ENCODE results near the gene EP400.

Gene EP400

DNA sequence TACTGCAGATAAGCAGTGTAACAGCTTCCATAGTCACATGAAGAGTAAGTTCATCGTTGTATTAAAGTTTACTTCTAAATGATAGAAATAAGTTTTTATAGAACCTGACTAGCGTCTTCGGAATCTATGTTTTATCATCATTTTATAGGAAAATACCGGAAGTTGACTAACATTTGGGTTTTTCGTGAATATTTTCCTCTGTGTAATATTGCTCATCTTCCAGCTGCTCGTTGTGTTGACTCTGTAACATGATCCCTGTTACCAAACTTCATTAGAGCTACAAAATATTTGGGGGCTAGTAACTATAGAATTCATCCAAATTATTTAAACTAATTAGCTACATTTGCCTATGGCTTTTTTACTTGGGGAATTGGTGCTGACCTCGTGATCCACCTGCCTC is 157.2 kb downstream of the EP400 start:
- TF ChIP-seq GATA3 (IDR thresholded peaks at IDR 0.05; ENCODE audit: low read depth, low read length) (no peak), GATA2 (IDR thresholded peaks at IDR 0.05; ENCODE audit: low read depth, low read length) (no peak)

DNA sequence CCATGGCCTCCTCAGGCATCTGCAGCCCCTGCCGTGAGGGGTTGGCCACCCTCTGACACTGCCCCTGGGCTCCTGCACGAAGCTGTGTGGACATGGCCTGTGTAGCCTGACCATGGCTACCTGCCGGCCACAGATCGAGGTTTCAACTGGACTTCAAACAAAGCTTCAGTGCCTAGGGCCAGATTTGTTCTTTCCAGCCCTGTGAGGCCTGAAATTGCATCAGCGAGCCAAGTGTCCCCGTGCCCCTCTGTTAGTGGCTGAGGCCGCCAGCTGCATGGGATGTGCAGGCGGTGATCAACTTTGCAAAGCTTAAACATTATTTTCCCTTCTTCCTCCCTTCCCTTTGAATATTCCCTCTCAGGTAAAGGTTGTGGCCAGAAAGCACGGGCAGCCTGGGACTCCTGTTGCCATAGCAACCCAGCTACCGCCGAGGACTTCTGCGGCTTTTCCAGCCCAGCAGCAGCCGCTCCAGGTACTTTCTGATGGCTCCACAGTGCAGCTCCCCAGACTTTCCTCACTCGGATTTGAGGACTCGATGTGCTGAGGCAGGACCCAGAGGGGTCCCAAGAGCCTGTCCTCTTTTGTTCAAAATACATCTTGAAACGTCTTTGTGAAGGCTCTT is 158.6 kb downstream of the EP400 start:
- no peak for TF ChIP-seq GATA2 (IDR thresholded peaks at IDR 0.05; ENCODE audit: low read depth, low read length)
- no peak for TF ChIP-seq GATA3 (IDR thresholded peaks at IDR 0.05; ENCODE audit: low read depth, low read length)

DNA sequence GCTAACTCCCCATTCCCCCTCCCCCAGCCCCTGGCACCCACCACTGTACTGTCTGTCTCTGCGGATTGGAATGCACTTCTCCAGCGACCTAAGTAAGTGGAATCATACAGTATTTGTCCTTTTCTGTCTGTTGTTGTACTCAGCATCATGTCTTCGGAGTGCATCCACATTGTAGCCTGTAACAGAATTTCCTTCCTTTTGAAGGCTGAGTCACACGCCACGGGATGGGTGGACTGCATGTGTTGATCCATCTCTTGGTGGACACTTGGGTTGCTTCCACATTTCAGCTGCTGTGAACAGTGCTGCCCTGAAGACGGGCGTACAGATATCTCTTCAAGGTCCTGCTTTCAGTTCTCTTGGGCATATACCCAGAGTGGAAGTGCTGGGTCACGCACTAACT is 160.0 kb downstream of the EP400 start:
- TF ChIP-seq GATA3 (IDR thresholded peaks at IDR 0.05; ENCODE audit: low read depth, low read length) (no peak), GATA2 (IDR thresholded peaks at IDR 0.05; ENCODE audit: low read depth, low read length) (no peak)

GRCh38 chr12:132110677-132111076 is 160.9 kb downstream of the EP400 start:
- TF ChIP-seq GATA2 (IDR thresholded peaks at IDR 0.05; ENCODE audit: low read depth, low read length): no peak
- no peak for TF ChIP-seq GATA3 (IDR thresholded peaks at IDR 0.05; ENCODE audit: low read depth, low read length)

DNA sequence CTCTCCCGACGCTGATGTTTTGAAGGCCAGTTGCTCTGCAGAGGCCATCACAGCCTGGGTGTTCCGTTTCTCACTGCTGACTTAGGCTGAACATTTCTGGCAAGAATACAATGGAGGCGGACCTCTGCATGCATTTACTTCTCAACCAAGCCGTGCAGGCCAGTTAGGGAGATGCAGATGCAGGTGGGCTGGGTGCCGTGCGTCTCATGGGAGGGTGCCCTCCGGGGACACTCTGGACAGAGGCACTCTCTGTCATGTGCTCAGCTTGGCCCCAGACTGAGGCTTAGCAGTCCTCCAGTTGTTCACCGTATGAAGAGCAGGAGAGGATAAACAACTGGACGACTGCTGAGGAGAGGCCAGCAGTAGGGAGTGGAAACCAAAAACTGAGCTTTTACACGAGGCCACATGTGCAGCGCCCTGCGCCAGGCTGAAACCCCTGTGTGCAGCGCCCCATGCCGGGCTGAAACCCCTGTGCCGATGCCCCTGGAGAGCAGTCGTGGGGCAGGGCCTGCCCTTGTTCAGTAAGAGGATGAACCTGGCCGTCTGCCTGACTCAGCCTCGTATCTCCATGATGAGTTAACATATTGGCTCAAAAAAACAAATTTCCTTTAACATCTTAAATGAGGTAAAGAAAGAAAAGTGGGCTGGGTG is 162.0 kb downstream of the EP400 start:
- TF ChIP-seq GATA2 (IDR thresholded peaks at IDR 0.05; ENCODE audit: low read depth, low read length): no peak
- TF ChIP-seq GATA3 (IDR thresholded peaks at IDR 0.05; ENCODE audit: low read depth, low read length): no peak

GRCh38 chr12:132114667-132115066 is 164.9 kb downstream of the EP400 start:
- TF ChIP-seq GATA2 (IDR thresholded peaks at IDR 0.05; ENCODE audit: low read depth, low read length) (no peak), GATA3 (IDR thresholded peaks at IDR 0.05; ENCODE audit: low read depth, low read length) (no peak)

DNA sequence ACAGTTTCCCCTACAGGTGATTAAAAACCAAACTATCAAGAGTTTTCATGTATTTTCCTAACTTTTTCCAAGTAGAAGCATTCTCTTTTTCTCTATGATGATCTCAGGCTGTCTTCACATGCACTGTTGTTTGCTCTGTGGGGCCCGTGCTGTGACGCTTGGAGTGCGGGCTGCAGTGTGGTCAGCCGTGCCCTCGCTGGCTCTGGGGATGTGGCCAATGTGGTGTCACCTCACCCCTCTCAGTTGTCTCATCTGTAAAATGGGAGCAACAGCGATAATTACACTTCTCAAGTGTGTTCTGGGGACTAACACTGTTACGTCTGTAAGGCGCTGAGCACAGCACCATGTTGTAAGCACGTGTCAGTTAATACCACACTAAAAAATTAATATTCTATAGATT is 165.8 kb downstream of the EP400 start:
- TF ChIP-seq GATA2 (IDR thresholded peaks at IDR 0.05; ENCODE audit: low read depth, low read length) (no peak), GATA3 (IDR thresholded peaks at IDR 0.05; ENCODE audit: low read depth, low read length) (no peak)

DNA sequence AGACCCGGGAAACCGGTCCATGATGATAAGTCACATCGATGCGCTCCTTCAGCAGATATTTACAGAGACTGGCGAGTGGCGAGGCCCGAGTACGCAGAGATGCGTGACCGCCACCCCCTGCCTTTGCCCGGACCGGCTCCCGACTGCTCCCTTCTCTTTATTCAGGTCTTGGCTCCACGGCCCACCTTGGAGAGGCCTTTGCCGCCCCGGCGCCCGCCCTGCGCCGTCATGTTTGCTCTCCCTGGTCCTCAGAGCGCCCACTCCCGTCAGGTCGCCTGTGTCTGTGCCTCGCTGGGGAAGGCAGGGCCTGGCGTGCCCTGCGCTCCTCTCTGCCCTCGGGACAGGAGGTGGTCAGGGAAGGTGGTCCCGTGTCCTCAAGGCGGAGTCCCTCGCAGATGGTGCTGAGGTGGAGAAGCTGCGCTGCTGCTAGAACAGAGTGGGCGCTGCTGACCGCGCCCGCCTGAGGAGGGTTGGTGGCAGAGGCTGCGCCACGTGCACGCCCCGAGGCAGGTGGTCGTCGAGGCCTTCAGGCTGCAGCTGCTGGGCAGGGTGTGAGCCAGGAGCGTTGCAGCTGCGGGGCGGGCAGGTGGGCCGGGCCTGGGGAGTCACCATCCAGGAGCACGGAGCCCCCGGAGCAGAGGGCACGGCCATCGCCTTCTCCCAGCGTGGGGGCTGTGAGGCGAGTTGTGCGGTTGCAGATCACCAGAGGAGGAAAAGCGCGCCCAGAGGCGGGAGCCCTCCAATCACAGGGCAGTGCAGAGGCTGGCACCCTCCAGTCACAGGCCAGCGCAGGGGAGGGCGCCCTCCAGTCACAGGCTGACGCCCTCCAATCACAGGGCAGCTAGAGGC is 167.2 kb downstream of the EP400 start:
- TF ChIP-seq GATA3 (IDR thresholded peaks at IDR 0.05; ENCODE audit: low read depth, low read length) (no peak), GATA2 (IDR thresholded peaks at IDR 0.05; ENCODE audit: low read depth, low read length) (no peak)

DNA sequence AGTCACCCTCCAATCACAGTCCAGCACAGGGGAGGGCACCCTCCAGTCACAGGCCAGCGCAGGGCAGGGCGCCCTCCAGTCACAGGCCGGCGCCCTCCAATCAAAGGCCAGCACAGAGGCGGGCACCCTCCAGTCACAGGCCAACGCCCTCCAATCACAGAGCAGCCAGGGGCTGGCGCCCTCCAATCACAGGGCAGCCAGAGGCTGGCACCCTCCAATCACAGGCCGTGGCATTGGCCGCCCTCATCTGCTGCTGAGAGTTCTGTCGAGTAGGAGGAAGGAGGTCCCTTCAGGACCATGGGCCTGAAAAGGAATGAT is 167.8 kb downstream of the EP400 start:
- TF ChIP-seq GATA3 (IDR thresholded peaks at IDR 0.05; ENCODE audit: low read depth, low read length) (no peak), GATA2 (IDR thresholded peaks at IDR 0.05; ENCODE audit: low read depth, low read length) (no peak)

- no peak for TF ChIP-seq GATA3 (IDR thresholded peaks at IDR 0.05; ENCODE audit: low read depth, low read length)
These were observed 169.1 kb downstream of the EP400 start for GRCh38 chr12:132118876-132119275.

DNA sequence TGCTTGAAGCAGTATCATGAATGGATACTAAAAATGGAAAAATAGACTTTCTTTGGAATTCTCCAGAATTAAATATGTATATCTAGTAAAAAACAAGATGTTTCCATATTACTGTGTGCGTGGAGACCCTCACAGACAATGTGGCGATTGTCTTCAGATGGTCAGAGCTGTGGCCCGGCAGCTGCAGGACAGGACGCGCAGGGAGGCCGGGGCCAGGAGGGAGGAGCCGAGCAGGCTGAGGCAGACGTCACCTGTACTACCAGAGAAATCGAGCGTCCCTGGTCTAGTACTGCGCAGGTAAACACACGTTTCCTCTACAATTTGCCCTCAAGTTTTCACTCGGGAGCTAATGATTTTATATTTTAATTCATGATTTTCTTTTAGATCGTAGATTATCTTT is 171.5 kb downstream of the EP400 start:
- TF ChIP-seq GATA3 (IDR thresholded peaks at IDR 0.05; ENCODE audit: low read depth, low read length) (no peak), GATA2 (IDR thresholded peaks at IDR 0.05; ENCODE audit: low read depth, low read length) (no peak)

GRCh38 chr12:132123970-132124765 is 174.4 kb downstream of the EP400 start:
- TF ChIP-seq GATA3 (IDR thresholded peaks at IDR 0.05; ENCODE audit: low read depth, low read length) (no peak), GATA2 (IDR thresholded peaks at IDR 0.05; ENCODE audit: low read depth, low read length) (no peak)

- TF ChIP-seq GATA3 (IDR thresholded peaks at IDR 0.05; ENCODE audit: low read depth, low read length) (no peak), GATA2 (IDR thresholded peaks at IDR 0.05; ENCODE audit: low read depth, low read length) (no peak)
These were observed 175.2 kb downstream of the EP400 start for GRCh38 chr12:132124766-132125425.

- TF ChIP-seq GATA3 (IDR thresholded peaks at IDR 0.05; ENCODE audit: low read depth, low read length) (no peak), GATA2 (IDR thresholded peaks at IDR 0.05; ENCODE audit: low read depth, low read length) (no peak)
These were observed 176.0 kb downstream of the EP400 start for GRCh38 chr12:132125736-132126135.

All from SH-SY5Y (cell line).